ENCODE data around the gene TSC2.

The TSC2 gene

DNA sequence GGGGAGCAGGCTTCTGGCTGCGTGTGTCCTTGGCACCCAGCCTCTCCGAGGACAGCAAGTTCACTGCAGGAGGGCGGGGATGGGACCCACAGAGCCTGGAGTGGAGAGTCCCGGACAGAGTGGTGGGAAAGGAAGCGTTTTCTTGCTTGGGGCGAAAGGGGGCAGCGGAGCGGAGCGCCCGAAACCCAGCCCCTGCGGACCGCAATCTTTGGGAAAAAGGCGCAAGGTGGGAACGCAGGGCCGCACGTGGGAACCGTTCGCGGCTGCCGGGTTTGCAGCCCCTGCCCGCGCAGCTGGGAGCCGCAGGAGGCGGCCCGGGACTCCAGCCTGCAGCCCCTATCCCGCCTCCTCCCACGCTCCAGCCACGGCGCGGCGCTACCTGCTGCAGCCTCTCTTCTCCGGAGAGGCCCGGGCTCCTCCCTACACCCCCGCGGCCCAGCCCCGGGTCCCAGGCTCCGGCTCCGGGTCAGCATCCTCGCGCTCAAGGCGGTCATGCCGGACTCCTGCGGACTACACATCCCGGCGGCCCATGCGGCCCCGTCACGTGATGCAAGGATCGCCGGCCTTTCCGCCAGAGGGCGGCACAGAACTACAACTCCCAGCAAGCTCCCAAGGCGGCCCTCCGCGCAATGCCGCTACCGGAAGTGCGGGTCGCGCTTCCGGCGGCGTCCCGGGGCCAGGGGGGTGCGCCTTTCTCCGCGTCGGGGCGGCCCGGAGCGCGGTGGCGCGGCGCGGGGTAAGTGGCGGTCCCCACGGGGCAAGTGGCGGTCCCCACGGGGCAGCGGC, at the start of gene TSC2, which contains the start of gene NTHL1:
TSS of gene TSC2 (plus strand) at position 656 of the 786 bp plus-strand sequence. CDS start 631 bp downstream, outside the sequence.
TSS of gene NTHL1 (minus strand) at position 505 of the 786 bp plus-strand sequence. CDS start at position 494, 11 bp downstream.
- peak; percentile 84 for DNase-seq

DNA sequence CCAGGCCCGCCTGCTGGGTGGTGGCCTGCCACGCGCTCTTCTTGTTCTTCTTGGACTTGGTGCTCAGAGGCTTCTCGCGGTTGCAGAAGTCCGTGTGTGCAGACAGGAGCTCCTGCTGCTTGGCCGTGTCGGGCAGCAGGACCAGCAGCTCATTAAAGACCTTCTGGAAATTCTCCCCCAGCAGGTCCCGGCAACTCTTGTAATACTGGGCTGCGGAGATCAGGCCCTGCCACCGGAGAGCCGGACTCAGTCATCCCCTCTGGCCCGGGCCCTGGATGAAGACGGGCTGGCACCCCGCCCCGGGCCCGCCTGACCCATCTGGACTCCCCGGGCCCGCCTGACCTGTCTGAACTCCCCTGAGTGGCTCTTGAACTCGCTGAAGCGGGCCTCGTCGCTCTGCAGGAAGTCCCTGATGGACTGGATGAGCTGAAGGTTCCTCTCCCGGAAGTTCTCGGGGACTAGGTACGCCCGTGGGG, 49.4 kb upstream of the TSC2 start:
- DNase-seq = no peak

DNA sequence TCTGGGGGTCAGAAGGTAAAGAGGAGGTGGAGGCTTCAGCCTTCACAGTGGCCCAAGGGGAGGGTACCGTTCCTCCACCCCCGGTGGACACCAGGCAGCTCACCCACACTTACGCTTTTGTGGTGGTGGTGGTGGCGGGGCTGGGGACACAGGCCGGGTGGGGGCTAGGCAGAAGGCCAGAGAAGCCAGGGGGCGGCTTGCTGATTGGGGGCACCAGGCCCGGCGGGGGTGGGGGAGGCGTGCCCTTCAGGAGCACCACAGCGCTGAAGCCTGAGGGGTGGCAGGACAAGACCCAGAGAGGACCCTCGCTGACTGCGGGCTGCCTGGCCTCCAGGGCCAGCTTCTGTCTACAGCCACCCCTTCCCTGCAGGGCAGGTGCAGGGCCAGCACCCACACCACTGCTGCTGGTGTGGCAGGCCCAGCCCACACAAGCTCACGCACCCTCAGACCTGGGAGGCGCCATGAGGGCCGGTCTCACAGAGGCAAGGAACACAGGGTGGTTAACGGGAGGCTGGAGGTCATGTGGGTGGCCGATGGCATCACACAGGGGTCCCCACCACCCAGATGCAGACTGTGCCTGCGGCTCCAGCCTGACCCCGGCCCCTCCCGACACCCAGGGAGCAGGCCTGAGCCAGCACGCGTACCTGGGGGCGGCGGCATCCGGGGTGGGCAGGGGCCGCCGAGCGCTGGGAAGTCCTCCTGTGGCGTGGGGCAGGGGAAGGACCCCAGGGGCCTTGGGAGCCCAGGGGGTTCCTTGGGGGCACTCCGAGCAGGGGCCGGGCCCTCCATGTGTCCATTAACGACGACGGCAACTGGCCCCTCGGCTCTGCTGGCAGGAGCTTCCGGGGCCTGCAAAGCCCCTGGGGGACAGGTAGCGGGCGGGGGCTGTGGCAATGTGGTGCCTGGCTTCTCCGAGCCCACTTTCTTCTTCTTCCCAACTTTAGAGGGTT, 48.7 kb upstream of the TSC2 start:
- no peak for DNase-seq

DNA sequence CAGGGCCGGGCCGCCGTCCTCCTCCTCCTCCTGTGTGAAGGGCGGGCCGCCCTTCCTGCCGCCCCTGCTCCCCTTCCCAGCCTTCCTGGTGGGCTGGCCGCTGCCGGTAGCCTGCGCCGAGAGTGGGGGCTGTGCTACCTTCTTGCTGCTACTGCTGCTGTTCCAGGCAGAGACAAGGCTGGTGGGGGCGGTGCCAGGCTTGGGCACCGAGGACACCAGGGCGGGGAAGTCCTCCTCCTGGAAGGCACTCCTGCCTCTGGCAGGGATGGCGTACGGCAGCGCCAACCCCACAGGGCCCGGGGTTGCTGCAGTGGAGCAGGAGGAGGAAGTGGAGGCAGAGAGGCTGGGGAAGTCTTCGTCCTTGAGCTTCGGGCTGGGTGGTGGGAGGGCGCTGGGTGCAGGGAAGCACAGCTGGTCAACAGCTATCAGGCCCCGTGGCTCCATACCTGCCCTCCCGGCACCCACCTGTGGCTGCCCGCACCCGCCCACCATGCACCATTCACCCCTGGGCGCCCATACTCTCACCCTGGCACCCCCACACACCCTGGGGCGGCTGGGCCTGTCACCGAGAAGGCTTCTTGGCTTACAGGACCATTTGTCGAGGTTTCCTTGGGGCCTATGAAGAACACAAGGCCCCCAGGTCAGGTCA, 47.8 kb upstream of the TSC2 start:
- DNase-seq = no peak

- no peak for DNase-seq
Measured at GRCh38 chr16:2001035-2001434, 46.8 kb upstream of the TSC2 start.

- DNase-seq = no peak
Measured at GRCh38 chr16:2001456-2002355, 46.1 kb upstream of the TSC2 start.

DNA sequence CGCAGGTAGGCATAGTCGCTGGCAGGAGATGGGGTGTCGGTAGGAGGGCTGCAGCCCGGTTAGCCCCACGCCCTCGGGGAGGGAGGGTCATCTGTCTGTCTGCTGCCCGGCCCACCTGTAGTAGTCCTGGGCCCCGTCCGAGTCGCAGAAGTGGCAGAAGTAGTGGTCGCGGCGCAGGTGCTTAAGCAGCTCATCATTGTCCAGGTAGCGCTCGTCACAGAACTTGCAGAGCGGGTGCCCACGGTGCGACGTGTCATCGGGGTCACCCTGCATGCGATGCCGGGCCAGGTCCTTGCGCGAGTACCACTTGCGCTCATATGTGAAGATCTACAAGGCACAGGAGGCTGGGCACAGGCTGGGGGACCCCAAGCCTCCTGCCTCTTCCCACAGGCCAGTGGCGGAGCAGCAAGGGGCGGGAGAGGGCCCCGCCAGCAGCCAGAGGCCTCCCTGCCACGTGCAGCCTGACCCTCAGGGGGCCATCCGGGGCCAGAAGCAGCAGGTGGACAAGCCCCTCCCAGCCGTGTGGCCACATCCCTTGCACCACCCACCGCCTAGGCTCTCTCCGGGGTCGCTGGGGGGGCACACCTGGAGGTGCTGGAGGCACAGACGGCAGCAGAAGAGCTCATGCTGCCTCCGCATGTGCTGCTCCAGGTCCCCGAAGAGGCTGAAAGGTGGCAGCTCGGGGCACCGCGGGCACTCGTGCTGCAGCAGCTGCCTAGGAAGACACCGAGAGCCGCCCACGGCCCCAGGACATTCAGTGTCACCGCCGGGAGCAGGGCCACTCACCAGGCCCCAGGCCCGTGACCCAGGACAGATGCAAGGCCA, 45.2 kb upstream of the TSC2 start:
- DNase-seq = no peak

DNA sequence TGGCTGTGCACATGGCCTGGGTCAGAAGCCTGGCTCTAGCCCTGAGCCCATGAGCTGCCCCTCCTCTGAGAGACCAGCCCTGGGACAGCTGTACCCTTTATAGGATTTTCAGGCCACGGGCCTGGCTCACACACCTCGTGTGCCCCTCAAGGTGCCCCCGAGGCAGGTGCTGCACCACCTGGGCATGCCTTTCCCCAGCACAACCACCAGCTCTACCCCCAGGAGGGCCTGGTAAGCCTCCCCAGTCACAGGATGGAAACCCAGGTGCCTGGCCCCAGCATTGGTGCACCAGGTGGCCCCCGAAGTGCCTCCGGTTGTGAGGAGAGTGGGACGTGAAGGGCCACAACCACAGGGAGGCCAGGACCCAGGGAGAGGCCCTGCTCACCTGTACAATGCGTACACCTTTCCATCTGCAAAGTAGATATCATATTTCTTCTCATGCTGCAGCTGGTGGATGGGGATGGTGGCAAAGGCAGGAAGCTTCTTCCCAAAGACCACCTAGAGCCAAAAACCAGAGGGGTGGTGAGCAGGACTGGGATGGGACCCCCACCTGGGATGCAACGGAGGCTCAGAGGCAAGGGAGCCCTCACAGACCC, 44.5 kb upstream of the TSC2 start:
- DNase-seq = no peak

DNA sequence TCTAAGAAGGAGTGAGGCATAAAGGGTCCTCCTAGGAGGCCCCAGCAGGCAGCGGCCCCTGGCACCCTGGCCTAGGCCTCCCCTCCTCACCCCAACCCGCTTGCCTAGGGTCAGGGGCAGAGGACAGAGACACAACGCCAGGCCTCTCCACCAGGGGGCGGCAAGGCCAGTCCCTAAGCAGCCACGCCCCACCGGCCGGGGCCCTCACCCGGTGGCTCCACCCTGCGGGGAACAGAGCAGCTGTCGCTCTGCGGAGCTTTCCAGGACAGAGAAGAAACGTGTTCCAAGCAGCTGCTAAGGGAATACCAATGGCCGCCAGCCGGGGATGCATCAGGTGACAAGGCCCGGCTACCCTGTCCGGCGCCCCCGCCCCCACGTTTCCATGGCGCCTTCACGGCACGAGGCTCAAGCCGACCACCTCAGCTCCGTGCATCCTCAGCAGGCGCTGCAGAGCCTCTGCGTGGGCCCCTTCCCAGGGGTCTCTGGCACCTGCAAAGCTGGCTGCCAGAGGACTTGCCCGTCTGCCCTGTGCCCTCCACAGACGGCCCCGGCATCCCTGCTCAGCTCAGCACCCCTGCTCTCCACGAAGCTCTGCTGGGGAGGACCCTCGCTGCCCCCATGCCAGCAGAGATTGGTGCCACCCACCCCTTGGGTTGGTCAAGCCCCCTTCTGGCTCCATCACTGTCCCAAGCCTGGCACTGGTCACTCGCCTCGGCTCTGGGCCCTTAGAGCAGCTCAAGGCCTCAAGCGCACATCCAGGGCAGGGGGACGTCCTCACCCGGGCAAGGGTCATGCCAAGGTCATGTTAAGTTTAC, 43.8 kb upstream of the TSC2 start:
- peak; percentile 13 for DNase-seq

- DNase-seq = no peak
Measured at GRCh38 chr16:2004795-2005517, 42.8 kb upstream of the TSC2 start.

DNA sequence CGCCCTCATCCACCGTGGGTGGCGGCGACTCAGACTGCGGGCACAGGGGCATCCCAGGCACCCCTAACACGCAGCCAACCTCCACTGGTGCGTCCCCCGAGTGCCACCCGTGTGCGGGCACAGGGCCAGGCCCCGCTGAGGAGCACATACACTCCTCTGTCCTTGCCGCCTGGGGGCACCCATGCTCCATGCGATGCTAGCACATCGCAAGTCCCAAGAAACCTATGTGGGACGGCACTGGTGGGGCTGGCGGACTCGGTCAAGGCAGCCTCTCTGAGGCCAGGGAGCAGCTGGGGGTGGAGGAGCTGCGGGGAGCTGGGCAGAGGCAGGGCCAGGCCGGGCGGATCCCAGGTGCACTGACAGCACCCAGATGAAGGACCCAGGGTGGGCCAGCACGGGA, 42.1 kb upstream of the TSC2 start:
- DNase-seq = peak; percentile 29

GRCh38 chr16:2006317-2006716, 41.5 kb upstream of the TSC2 start:
- DNase-seq = no peak

DNA sequence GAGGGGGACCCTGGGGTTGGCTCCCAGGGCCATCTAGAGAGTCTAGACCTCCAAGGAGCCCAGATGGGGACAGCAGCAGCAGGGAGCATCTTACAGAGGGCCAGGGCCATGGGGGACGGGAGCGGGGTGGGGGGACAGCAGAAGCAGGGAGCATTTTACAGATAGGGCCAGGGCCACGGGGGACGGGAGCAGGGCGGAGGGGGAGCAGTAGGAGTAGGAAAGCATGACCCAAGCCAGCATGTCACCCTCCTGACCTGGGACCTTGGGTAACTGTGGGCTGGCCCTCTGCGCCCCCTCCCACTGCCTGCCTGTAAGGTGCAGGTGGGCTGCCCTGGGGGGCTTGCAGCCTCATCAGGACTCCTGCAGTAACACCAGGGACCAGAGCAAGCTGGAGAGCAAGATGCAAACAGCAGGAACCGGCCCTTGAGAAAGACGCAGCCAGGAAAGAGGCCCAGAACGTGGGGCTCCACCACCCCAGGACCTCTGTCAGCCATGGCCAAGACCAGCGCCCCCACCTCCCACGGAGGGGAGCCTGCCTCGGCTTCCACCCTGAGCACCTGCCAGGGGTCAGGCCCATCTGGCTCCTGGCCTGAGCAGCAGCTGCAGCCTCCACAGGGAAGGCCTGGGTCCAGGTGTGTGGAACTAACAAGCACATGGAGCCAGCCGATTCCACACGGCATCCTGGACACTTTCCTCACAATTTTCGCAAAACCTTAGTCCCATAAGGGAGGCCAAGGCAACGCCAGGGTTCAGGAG, 40.5 kb upstream of the TSC2 start:
- DNase-seq = no peak

DNA sequence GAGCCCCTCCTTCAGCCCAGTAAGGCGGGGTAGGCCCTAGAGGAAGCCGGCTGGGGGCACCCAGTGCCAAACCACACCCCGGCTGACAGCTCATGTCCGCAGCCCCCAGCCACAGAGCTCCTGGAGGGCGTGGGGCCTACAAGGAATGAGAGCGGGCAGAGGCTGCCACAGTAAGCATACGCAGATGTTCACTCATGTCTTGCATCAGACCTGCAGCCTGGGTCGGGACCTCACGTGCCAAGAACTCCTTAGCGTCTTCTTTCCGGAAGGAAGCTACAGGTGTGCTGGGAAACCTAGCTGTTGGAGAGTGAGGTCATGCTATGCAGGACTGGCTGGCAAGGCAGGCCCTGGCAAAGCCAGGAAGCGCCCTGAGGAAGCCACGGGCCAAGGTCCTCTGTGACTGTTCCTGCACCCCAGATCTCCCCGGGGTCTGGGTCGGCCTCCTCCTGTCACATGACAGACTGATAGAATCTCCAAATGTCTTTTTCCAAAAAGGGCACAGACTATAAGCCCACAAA, 39.7 kb upstream of the TSC2 start:
- DNase-seq = no peak

DNA sequence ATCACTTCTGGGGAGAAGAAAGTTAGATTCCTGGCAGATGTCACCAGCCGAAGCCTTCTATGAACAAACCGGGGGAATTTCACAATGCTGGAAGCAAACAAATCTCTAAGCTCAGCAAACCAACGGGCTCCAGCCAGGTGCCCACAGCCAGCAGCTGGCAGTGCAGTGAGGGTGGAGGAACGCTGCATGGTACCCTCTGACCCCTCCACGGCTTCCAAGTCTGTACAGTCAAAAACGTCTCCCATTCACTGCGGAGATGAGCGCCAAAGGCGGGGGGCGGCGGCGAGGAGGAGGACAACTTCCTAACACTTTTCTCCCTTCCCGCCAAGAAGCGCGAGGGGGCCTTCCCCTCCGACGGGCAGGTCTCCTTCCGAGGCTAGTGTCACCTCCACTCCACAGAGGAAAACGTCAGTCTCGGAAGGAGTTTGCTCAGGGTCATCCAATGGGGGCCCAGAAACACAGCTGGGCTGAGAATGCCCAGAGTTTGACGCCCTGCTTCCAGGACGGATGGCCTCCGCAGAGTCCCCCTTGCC, 39.1 kb upstream of the TSC2 start:
- DNase-seq = no peak

GRCh38 chr16:2009164-2009711, 38.5 kb upstream of the TSC2 start:
- DNase-seq = no peak

DNA sequence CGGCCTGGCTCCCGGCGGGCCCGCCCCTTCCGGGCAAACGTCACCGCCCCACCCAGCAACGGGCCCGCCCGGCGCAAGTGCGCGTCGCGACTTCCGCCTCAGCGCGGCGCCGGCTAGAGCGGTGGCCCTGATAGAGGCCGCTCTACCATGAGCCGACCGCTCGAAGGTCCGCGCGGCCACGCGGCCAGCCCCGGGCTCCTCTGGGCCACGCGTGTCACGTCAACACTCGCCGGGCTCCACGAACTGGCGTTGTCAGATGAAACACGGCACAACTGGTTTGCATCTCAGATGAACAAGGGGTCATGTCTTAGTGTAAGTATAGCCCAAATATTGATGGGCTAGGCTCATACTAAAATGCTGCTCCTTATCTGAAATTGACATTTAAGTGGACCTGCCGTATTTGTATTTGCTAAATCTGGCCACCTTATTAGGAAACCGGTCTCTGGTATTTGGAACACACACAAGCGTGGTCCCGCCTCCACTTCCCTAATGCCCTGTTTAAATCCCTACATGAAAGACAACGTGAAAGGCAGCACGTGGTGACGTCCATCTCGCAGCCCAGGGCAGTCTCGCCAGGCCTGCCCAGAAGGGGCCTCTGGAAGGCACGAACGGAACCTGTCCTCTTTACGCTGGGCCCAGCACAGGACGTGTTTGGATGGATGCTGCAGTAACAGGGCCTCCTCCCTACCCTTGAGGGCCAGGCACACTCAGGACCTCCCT, 37.8 kb upstream of the TSC2 start, which contains the start of gene ZNF598:
TSS of gene ZNF598 (minus strand) at position 31 of the 720 bp plus-strand sequence.
- DNase-seq = peak; percentile 58
